Measurements from ENCODE around the gene TMEM9B. TPM values are rescaled to one million over a fixed set of nuclear protein-coding genes. Genes with fewer than 3 reads are reported as not detected.
"Not testable (repeated sequence)": the region's sequence is repeated elsewhere in the genome, so short reads cannot be mapped to it uniquely, and the experiment has no call there.

Gene TMEM9B
- total and polyA plus RNA-seq, 4 donors, result 57.2 to 134 (median 95.6) TPM

- Histone ChIP-seq H3K27ac (ENCODE audit: low read depth, low read length) (peak overlapping the region; percentile 49), H3K27me3 (ENCODE audit: control insufficient read depth, insufficient read depth, low read length) (no peaks in the 10 kb centered on the region), H3K4me3 (ENCODE audit: low read depth, low read length) (no peak overlapping the region), H3K36me3 (ENCODE audit: control insufficient read depth, insufficient read depth, low read length) (peaks cover 11% of the 10 kb centered on the region), H3K4me1 (ENCODE audit: control insufficient read depth, insufficient read depth, low read length) (peaks cover 10% of the 10 kb centered on the region), H3K9me3 (ENCODE audit: control insufficient read depth, insufficient read depth, low read length) (no peaks in the 10 kb centered on the region)
- WGBS (ENCODE audit: insufficient coverage), result no CpG with 5 or more reads among the region's 2 CpGs
- DNase-seq (ENCODE audit: low read depth in 4 of 6, low spot score in 6 of 6), result peak in 4 of 6 donors; percentile 15 to 81 (median 52)
These were observed 4.6 kb downstream of the TMEM9B start for GRCh38 chr11:8959546-8960166.

GRCh38 chr11:8956860-8957259 is 7.4 kb downstream of the TMEM9B start:
- Histone ChIP-seq H3K4me1 (ENCODE audit: control insufficient read depth, insufficient read depth, low read length) (no peaks in the 10 kb centered on the region), H3K36me3 (ENCODE audit: control insufficient read depth, insufficient read depth, low read length) (peaks cover 22% of the 10 kb centered on the region), H3K27me3 (ENCODE audit: control insufficient read depth, insufficient read depth, low read length) (no peaks in the 10 kb centered on the region), H3K9me3 (ENCODE audit: control insufficient read depth, insufficient read depth, low read length) (no peaks in the 10 kb centered on the region), H3K4me3 (ENCODE audit: low read depth, low read length) (no peak overlapping the region), H3K27ac (ENCODE audit: low read depth, low read length) (no peak overlapping the region)
- 82% methylated on average over 2 of the region's 4 CpGs for WGBS (ENCODE audit: insufficient coverage)
- no peak for DNase-seq (ENCODE audit: low read depth in 4 of 6, low spot score in 6 of 6)

GRCh38 chr11:8948886-8949285 is 15.4 kb downstream of the TMEM9B start:
- no peak for DNase-seq (ENCODE audit: low read depth in 4 of 6, low spot score in 6 of 6)
- WGBS (ENCODE audit: insufficient coverage), result no CpG with 5 or more reads among the region's 3 CpGs
- Histone ChIP-seq H3K27me3 (ENCODE audit: control insufficient read depth, insufficient read depth, low read length) (no peaks in the 10 kb centered on the region), H3K36me3 (ENCODE audit: control insufficient read depth, insufficient read depth, low read length) (peaks cover 15% of the 10 kb centered on the region), H3K4me3 (ENCODE audit: low read depth, low read length) (no peak overlapping the region), H3K27ac (ENCODE audit: low read depth, low read length) (no peak overlapping the region), H3K9me3 (ENCODE audit: control insufficient read depth, insufficient read depth, low read length) (no peaks in the 10 kb centered on the region), H3K4me1 (ENCODE audit: control insufficient read depth, insufficient read depth, low read length) (no peaks in the 10 kb centered on the region)

GRCh38 chr11:8947230-8947943 is 16.9 kb downstream of the TMEM9B start:
- DNase-seq (ENCODE audit: low read depth in 4 of 6, low spot score in 6 of 6), result no peak
- WGBS (ENCODE audit: insufficient coverage), result 100% methylated on average over 1 of the region's 4 CpGs
- Histone ChIP-seq H3K36me3 (ENCODE audit: control insufficient read depth, insufficient read depth, low read length) (peaks cover 12% of the 10 kb centered on the region), H3K27ac (ENCODE audit: low read depth, low read length) (no peak overlapping the region), H3K9me3 (ENCODE audit: control insufficient read depth, insufficient read depth, low read length) (no peaks in the 10 kb centered on the region), H3K4me3 (ENCODE audit: low read depth, low read length) (no peak overlapping the region), H3K4me1 (ENCODE audit: control insufficient read depth, insufficient read depth, low read length) (no peaks in the 10 kb centered on the region), H3K27me3 (ENCODE audit: control insufficient read depth, insufficient read depth, low read length) (no peaks in the 10 kb centered on the region)

- no peaks in the 10 kb centered on the region for H3K4me1 ChIP-seq (ENCODE audit: control insufficient read depth, insufficient read depth, low read length)
- H3K27ac ChIP-seq (ENCODE audit: low read depth, low read length), result no peak within 1 kb of the TSS
- H3K4me3 ChIP-seq (ENCODE audit: low read depth, low read length), result no peak within 1 kb of the TSS
- no peaks in the 10 kb centered on the region for H3K9me3 ChIP-seq (ENCODE audit: control insufficient read depth, insufficient read depth, low read length)
- no peaks in the 10 kb centered on the region for H3K27me3 ChIP-seq (ENCODE audit: control insufficient read depth, insufficient read depth, low read length)
- no CpG with 5 or more reads among the region's 5 CpGs for WGBS (ENCODE audit: insufficient coverage)
- no peaks in the 10 kb centered on the region for H3K36me3 ChIP-seq (ENCODE audit: control insufficient read depth, insufficient read depth, low read length)
- peak in 1 of 6 donors; percentile 3 for DNase-seq (ENCODE audit: low read depth in 4 of 6, low spot score in 6 of 6)
These were observed 21.6 kb downstream of the TMEM9B start, which contains the start of gene ASCL3 for GRCh38 chr11:8942518-8943066. TSS of gene ASCL3 (minus strand) at chr11:8943016. CDS start at chr11:8938161, 4,855 bp downstream.

GRCh38 chr11:8941341-8942103 is 22.7 kb downstream of the TMEM9B start:
- no peak for DNase-seq (ENCODE audit: low read depth in 4 of 6, low spot score in 6 of 6)
- no peaks in the 10 kb centered on the region for H3K4me1 ChIP-seq (ENCODE audit: control insufficient read depth, insufficient read depth, low read length)
- H3K4me3 ChIP-seq (ENCODE audit: low read depth, low read length), result no peak overlapping the region
- 43% methylated on average over 1 of the region's 8 CpGs for WGBS (ENCODE audit: insufficient coverage)
- H3K9me3 ChIP-seq (ENCODE audit: control insufficient read depth, insufficient read depth, low read length), result no peaks in the 10 kb centered on the region
- H3K27ac ChIP-seq (ENCODE audit: low read depth, low read length), result no peak overlapping the region
- no peaks in the 10 kb centered on the region for H3K36me3 ChIP-seq (ENCODE audit: control insufficient read depth, insufficient read depth, low read length)
- H3K27me3 ChIP-seq (ENCODE audit: control insufficient read depth, insufficient read depth, low read length), result no peaks in the 10 kb centered on the region

- no peak overlapping the region for H3K27ac ChIP-seq (ENCODE audit: low read depth, low read length)
- H3K36me3 ChIP-seq (ENCODE audit: control insufficient read depth, insufficient read depth, low read length), result no peaks in the 10 kb centered on the region
- H3K9me3 ChIP-seq (ENCODE audit: control insufficient read depth, insufficient read depth, low read length), result no peaks in the 10 kb centered on the region
- no peak for DNase-seq (ENCODE audit: low read depth in 4 of 6, low spot score in 6 of 6)
- 83% methylated on average over 13 of the region's 14 CpGs for WGBS (ENCODE audit: insufficient coverage)
- no peaks in the 10 kb centered on the region for H3K27me3 ChIP-seq (ENCODE audit: control insufficient read depth, insufficient read depth, low read length)
- no peaks in the 10 kb centered on the region for H3K4me1 ChIP-seq (ENCODE audit: control insufficient read depth, insufficient read depth, low read length)
- H3K4me3 ChIP-seq (ENCODE audit: low read depth, low read length), result no peak overlapping the region
These were observed 26.6 kb downstream of the TMEM9B start for GRCh38 chr11:8937659-8938058.

GRCh38 chr11:8937159-8937558 is 27.1 kb downstream of the TMEM9B start:
- no peak overlapping the region for H3K4me3 ChIP-seq (ENCODE audit: low read depth, low read length)
- no peak overlapping the region for H3K27ac ChIP-seq (ENCODE audit: low read depth, low read length)
- no peak for DNase-seq (ENCODE audit: low read depth in 4 of 6, low spot score in 6 of 6)
- no peaks in the 10 kb centered on the region for H3K9me3 ChIP-seq (ENCODE audit: control insufficient read depth, insufficient read depth, low read length)
- H3K4me1 ChIP-seq (ENCODE audit: control insufficient read depth, insufficient read depth, low read length), result no peaks in the 10 kb centered on the region
- WGBS (ENCODE audit: insufficient coverage), result 94% methylated on average over 8 of the region's 10 CpGs
- H3K27me3 ChIP-seq (ENCODE audit: control insufficient read depth, insufficient read depth, low read length), result no peaks in the 10 kb centered on the region
- H3K36me3 ChIP-seq (ENCODE audit: control insufficient read depth, insufficient read depth, low read length), result no peaks in the 10 kb centered on the region

GRCh38 chr11:8935789-8936188 is 28.5 kb downstream of the TMEM9B start:
- not testable (repeated sequence) for DNase-seq (ENCODE audit: low read depth in 4 of 6, low spot score in 6 of 6); H3K9me3 ChIP-seq (ENCODE audit: control insufficient read depth, insufficient read depth, low read length); H3K4me1 ChIP-seq (ENCODE audit: control insufficient read depth, insufficient read depth, low read length); H3K4me3 ChIP-seq (ENCODE audit: low read depth, low read length); H3K27me3 ChIP-seq (ENCODE audit: control insufficient read depth, insufficient read depth, low read length); H3K36me3 ChIP-seq (ENCODE audit: control insufficient read depth, insufficient read depth, low read length); H3K27ac ChIP-seq (ENCODE audit: low read depth, low read length)
- no CpG with 5 or more reads among the region's 2 CpGs for WGBS (ENCODE audit: insufficient coverage)

All from spinal cord (tissue), 10 donors.